Mesendoderm (in vitro differentiated cells): Measurements from ENCODE around the gene KRR1.

Experiments
- DNase-seq: peaks from one replicate; pipeline ENCODE4 v3.0.0; 2013
- H2AK5ac ChIP-seq: 2 replicates; pipeline ENCODE4 v1.6.1; 2013; ENCODE audit warnings: low read length, inconsistent platforms
- H2BK120ac ChIP-seq: 2 replicates; pipeline ENCODE4 v1.6.1; 2013; ENCODE audit warnings: low read depth, mild to moderate bottlenecking, low read length, moderate library complexity, mixed read lengths
- H2BK15ac ChIP-seq: replicated peaks from 2 replicates; pipeline ENCODE4 v1.6.1; 2013; ENCODE audit warnings: low read depth, mild to moderate bottlenecking, moderate library complexity
- H2BK5ac ChIP-seq: 2 replicates; pipeline ENCODE4 v1.6.1; 2013; ENCODE audit warnings: low read length, inconsistent platforms
- H3K18ac ChIP-seq: 2 replicates; pipeline ENCODE4 v1.6.1; 2013; ENCODE audit warnings: mild to moderate bottlenecking, low read length, mixed read lengths
- H3K23ac ChIP-seq: one replicate; pipeline ENCODE4 v1.6.1; 2013; ENCODE audit warnings: low read length
- H3K27ac ChIP-seq: 2 replicates; pipeline ENCODE4 v1.5.1; 2013; ENCODE audit warnings: low read depth, mild to moderate bottlenecking, inconsistent platforms, low read length, moderate library complexity
- H3K27me3 ChIP-seq: 2 replicates; pipeline ENCODE4 v1.6.1; 2013; ENCODE audit warnings: low read length, control low read depth, mild to moderate bottlenecking, inconsistent platforms; ENCODE audit not compliant: insufficient read depth, poor library complexity
- H3K36me3 ChIP-seq: 2 replicates; pipeline ENCODE4 v1.6.1; 2013; ENCODE audit warnings: low read length, inconsistent platforms; ENCODE audit not compliant: control insufficient read depth, insufficient read depth
- H3K4ac ChIP-seq: one replicate; pipeline ENCODE4 v1.6.1; 2013; ENCODE audit warnings: low read depth, mild to moderate bottlenecking, low read length, moderate library complexity
- H3K4me1 ChIP-seq: 2 replicates; pipeline ENCODE4 v1.6.1; 2013; ENCODE audit warnings: low read depth, low read length, inconsistent platforms; ENCODE audit not compliant: control insufficient read depth
- H3K4me2 ChIP-seq: 2 replicates; pipeline ENCODE4 v1.6.1; 2013; ENCODE audit warnings: low read length
- H3K4me3 ChIP-seq: 2 replicates; pipeline ENCODE4 v1.5.1; 2013; ENCODE audit warnings: mild to moderate bottlenecking, low read length
- H3K56ac ChIP-seq: one replicate; pipeline ENCODE4 v1.6.1; 2013; ENCODE audit warnings: low read length
- H3K79me1 ChIP-seq: 2 replicates; pipeline ENCODE4 v1.6.1; 2013; ENCODE audit warnings: low read length, inconsistent platforms
- H3K79me2 ChIP-seq: 2 replicates; pipeline ENCODE4 v1.6.1; 2013; ENCODE audit warnings: mild to moderate bottlenecking, low read length; ENCODE audit not compliant: control insufficient read depth, insufficient read depth
- H3K9ac ChIP-seq: 2 replicates; pipeline ENCODE4 v1.6.1; 2013; ENCODE audit warnings: low read length, inconsistent platforms
- H4K5ac ChIP-seq: one replicate; pipeline ENCODE4 v1.6.1; 2013; ENCODE audit warnings: low read length
- H4K8ac ChIP-seq: one replicate; pipeline ENCODE4 v1.6.1; 2013; ENCODE audit warnings: low read depth, mild to moderate bottlenecking, control low read depth, low read length, moderate library complexity
- whole genome bisulfite sequencing: extraction: QIAGEN DNeasy Blood & Tissue Kit; methylation state at CpG from one replicate; pipeline ENCODE4 v1.1.7; 2013; ENCODE audit warnings: low lambda C conversion rate, missing lambda C conversion rate; ENCODE audit not compliant: insufficient coverage; ENCODE audit errors: extremely low coverage; 5-methylcytosine and 5-hydroxymethylcytosine counted together

Gene KRR1

GRCh38 chr12:75503866-75504265 lies 7.5 kb downstream of the KRR1 start:
- Histone ChIP-seq H4K5ac (no peak overlapping the region), H3K4me3 (no peak overlapping the region), H3K56ac (no peak overlapping the region), H3K79me1 (no peaks in the 10 kb centered on the region), H2BK120ac (no peak overlapping the region), H3K4me2 (no peak overlapping the region), H2AK5ac (no peak overlapping the region), H3K36me3 (no peaks in the 10 kb centered on the region), H3K4ac (no peak overlapping the region), H3K27me3 (no peaks in the 10 kb centered on the region), H2BK15ac (no peak overlapping the region), H4K8ac (no peak overlapping the region), H3K18ac (no peak overlapping the region), H2BK5ac (no peak overlapping the region), H3K27ac (no peak overlapping the region), H3K9ac (no peak overlapping the region), H3K79me2 (peaks cover 12% of the 10 kb centered on the region), H3K4me1 (no peaks in the 10 kb centered on the region), H3K23ac (no peak overlapping the region)
- no CpG with 5 or more reads among the region's 3 CpGs for WGBS
- DNase-seq: no peak

GRCh38 chr12:75503459-75503858 lies 8.0 kb downstream of the KRR1 start:
- Histone ChIP-seq H3K4ac (no peak overlapping the region), H2BK5ac (no peak overlapping the region), H2AK5ac (no peak overlapping the region), H2BK15ac (no peak overlapping the region), H3K79me1 (no peaks in the 10 kb centered on the region), H4K5ac (no peak overlapping the region), H3K18ac (no peak overlapping the region), H3K36me3 (no peaks in the 10 kb centered on the region), H3K56ac (no peak overlapping the region), H3K79me2 (peaks cover 9% of the 10 kb centered on the region), H3K4me3 (no peak overlapping the region), H3K27ac (no peak overlapping the region), H4K8ac (no peak overlapping the region), H2BK120ac (no peak overlapping the region), H3K27me3 (no peaks in the 10 kb centered on the region), H3K4me1 (no peaks in the 10 kb centered on the region), H3K9ac (no peak overlapping the region), H3K23ac (no peak overlapping the region), H3K4me2 (no peak overlapping the region)
- no peak for DNase-seq
- no CpG with 5 or more reads among the region's 3 CpGs for WGBS

- Histone ChIP-seq H3K27me3 (no peaks in the 10 kb centered on the region), H3K79me1 (no peaks in the 10 kb centered on the region), H3K4me2 (no peak overlapping the region), H4K8ac (no peak overlapping the region), H3K18ac (no peak overlapping the region), H3K79me2 (no peaks in the 10 kb centered on the region), H3K4me1 (no peaks in the 10 kb centered on the region), H3K4me3 (no peak overlapping the region), H3K56ac (no peak overlapping the region), H3K36me3 (no peaks in the 10 kb centered on the region), H3K27ac (no peak overlapping the region), H2BK15ac (no peak overlapping the region), H3K9ac (no peak overlapping the region), H3K23ac (no peak overlapping the region), H2BK120ac (no peak overlapping the region), H2BK5ac (no peak overlapping the region), H4K5ac (no peak overlapping the region), H3K4ac (no peak overlapping the region), H2AK5ac (no peak overlapping the region)
- DNase-seq: no peak
- WGBS: no CpG with 5 or more reads among the region's 2 CpGs
These were observed 20.2 kb downstream of the KRR1 start for GRCh38 chr12:75491169-75491568.

GRCh38 chr12:75489613-75490210 lies 21.7 kb downstream of the KRR1 start:
- Histone ChIP-seq H3K79me2 (no peaks in the 10 kb centered on the region), H3K36me3 (no peaks in the 10 kb centered on the region), H3K4me2 (no peak overlapping the region), H3K4me1 (peaks cover 3% of the 10 kb centered on the region), H2BK5ac (no peak overlapping the region), H3K27me3 (no peaks in the 10 kb centered on the region), H3K79me1 (no peaks in the 10 kb centered on the region), H3K4me3 (no peak overlapping the region), H4K5ac (no peak overlapping the region), H4K8ac (no peak overlapping the region), H2BK15ac (no peak overlapping the region), H3K9ac (no peak overlapping the region), H2AK5ac (no peak overlapping the region), H3K18ac (no peak overlapping the region), H3K27ac (no peak overlapping the region), H2BK120ac (no peak overlapping the region), H3K56ac (no peak overlapping the region), H3K23ac (no peak overlapping the region), H3K4ac (no peak overlapping the region)
- no peak for DNase-seq
- WGBS: no CpG with 5 or more reads among the region's 7 CpGs

- Histone ChIP-seq H2BK120ac (no peak overlapping the region), H3K9ac (no peak overlapping the region), H3K4ac (no peak overlapping the region), H2BK5ac (no peak overlapping the region), H3K18ac (no peak overlapping the region), H3K27ac (no peak overlapping the region), H3K79me2 (no peaks in the 10 kb centered on the region), H3K4me3 (no peak overlapping the region), H3K27me3 (no peaks in the 10 kb centered on the region), H3K4me2 (no peak overlapping the region), H4K8ac (no peak overlapping the region), H4K5ac (no peak overlapping the region), H3K56ac (no peak overlapping the region), H3K23ac (no peak overlapping the region), H3K36me3 (no peaks in the 10 kb centered on the region), H2BK15ac (no peak overlapping the region), H2AK5ac (no peak overlapping the region), H3K4me1 (peaks cover 3% of the 10 kb centered on the region), H3K79me1 (no peaks in the 10 kb centered on the region)
- no peak for DNase-seq
- no CpG with 5 or more reads among the region's 2 CpGs for WGBS
These were observed 22.2 kb downstream of the KRR1 start for GRCh38 chr12:75489187-75489586.

- no peak overlapping the region for H3K56ac ChIP-seq
- H3K27me3 ChIP-seq: no peaks in the 10 kb centered on the region
These were observed 22.9 kb downstream of the KRR1 start for GRCh38 chr12:75488553-75488952.

More at GRCh38 chr12:75488553-75488952, 22.9 kb downstream of the KRR1 start:
- Histone ChIP-seq H2AK5ac (no peak overlapping the region), H2BK5ac (no peak overlapping the region), H3K4ac (no peak overlapping the region), H3K4me2 (no peak overlapping the region), H3K4me1 (peaks cover 3% of the 10 kb centered on the region), H3K36me3 (no peaks in the 10 kb centered on the region), H3K18ac (no peak overlapping the region), H4K8ac (no peak overlapping the region), H2BK15ac (no peak overlapping the region), H3K9ac (no peak overlapping the region), H3K79me1 (no peaks in the 10 kb centered on the region), H3K4me3 (no peak overlapping the region), H2BK120ac (no peak overlapping the region), H3K27ac (no peak overlapping the region), H3K79me2 (no peaks in the 10 kb centered on the region), H3K23ac (no peak overlapping the region), H4K5ac (no peak overlapping the region)
- DNase-seq: peak; percentile 73
